ENCODE data around the gene KDM7A. TPM values are rescaled to one million over a fixed set of nuclear protein-coding genes. Genes with fewer than 3 reads are reported as not detected.

Gene KDM7A
- polyA plus RNA-seq, 1 donor from 2014 or later: 8.2 TPM

DNA sequence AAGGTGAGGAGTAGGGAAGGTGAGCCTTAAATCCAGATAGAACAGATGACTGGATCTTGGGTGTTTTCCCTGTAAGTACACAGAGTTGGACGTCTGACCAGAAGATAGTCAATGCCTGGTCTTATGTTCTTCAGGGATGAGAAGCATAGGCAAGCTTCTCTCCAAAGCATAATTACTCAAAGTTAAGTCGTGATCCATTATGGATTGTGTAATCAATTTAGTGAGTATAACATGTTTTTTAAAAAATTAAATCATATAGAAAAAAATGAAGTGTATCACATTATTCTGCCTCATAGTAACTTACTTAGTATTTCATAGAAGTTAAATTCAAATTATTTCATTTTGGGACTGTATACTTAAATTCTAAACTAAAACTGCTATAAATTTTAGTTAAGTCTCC lies 39.7 kb downstream of the KDM7A start:
- TF ChIP-seq MXI1 (conservative IDR thresholded peaks at IDR 0.05; ENCODE audit: poor library complexity, severe bottlenecking): no peak
- TF ChIP-seq POLR2AphosphoS5 (IDR thresholded peaks at IDR 0.05): no peak
- no peak for TF ChIP-seq RAD21 (conservative IDR thresholded peaks at IDR 0.05)
- TF ChIP-seq TAF1 (IDR thresholded peaks at IDR 0.05; ENCODE audit: low read depth): no peak
- no peak for TF ChIP-seq SMC3 (conservative IDR thresholded peaks at IDR 0.05; ENCODE audit: poor library complexity)
- TF ChIP-seq, protein P1, sequence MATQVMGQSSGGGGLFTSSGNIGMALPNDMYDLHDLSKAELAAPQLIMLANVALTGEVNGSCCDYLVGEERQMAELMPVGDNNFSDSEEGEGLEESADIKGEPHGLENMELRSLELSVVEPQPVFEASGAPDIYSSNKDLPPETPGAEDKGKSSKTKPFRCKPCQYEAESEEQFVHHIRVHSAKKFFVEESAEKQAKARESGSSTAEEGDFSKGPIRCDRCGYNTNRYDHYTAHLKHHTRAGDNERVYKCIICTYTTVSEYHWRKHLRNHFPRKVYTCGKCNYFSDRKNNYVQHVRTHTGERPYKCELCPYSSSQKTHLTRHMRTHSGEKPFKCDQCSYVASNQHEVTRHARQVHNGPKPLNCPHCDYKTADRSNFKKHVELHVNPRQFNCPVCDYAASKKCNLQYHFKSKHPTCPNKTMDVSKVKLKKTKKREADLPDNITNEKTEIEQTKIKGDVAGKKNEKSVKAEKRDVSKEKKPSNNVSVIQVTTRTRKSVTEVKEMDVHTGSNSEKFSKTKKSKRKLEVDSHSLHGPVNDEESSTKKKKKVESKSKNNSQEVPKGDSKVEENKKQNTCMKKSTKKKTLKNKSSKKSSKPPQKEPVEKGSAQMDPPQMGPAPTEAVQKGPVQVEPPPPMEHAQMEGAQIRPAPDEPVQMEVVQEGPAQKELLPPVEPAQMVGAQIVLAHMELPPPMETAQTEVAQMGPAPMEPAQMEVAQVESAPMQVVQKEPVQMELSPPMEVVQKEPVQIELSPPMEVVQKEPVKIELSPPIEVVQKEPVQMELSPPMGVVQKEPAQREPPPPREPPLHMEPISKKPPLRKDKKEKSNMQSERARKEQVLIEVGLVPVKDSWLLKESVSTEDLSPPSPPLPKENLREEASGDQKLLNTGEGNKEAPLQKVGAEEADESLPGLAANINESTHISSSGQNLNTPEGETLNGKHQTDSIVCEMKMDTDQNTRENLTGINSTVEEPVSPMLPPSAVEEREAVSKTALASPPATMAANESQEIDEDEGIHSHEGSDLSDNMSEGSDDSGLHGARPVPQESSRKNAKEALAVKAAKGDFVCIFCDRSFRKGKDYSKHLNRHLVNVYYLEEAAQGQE (IDR thresholded peaks at IDR 0.05; ENCODE audit: borderline replicate concordance): no peak
- no peak for TF ChIP-seq EZH2 (IDR thresholded peaks at IDR 0.05; ENCODE audit: borderline replicate concordance, insufficient read depth, low read length, poor library complexity, severe bottlenecking)
- TF ChIP-seq, protein P2, sequence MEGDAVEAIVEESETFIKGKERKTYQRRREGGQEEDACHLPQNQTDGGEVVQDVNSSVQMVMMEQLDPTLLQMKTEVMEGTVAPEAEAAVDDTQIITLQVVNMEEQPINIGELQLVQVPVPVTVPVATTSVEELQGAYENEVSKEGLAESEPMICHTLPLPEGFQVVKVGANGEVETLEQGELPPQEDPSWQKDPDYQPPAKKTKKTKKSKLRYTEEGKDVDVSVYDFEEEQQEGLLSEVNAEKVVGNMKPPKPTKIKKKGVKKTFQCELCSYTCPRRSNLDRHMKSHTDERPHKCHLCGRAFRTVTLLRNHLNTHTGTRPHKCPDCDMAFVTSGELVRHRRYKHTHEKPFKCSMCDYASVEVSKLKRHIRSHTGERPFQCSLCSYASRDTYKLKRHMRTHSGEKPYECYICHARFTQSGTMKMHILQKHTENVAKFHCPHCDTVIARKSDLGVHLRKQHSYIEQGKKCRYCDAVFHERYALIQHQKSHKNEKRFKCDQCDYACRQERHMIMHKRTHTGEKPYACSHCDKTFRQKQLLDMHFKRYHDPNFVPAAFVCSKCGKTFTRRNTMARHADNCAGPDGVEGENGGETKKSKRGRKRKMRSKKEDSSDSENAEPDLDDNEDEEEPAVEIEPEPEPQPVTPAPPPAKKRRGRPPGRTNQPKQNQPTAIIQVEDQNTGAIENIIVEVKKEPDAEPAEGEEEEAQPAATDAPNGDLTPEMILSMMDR (IDR thresholded peaks at IDR 0.05; ENCODE audit: poor library complexity, severe bottlenecking): no peak
- TF ChIP-seq EP300 (conservative IDR thresholded peaks at IDR 0.05; ENCODE audit: poor library complexity, severe bottlenecking): no peak
- no peaks in the 10 kb centered on the region for H4K20me1 ChIP-seq (ENCODE audit: insufficient read depth)

DNA sequence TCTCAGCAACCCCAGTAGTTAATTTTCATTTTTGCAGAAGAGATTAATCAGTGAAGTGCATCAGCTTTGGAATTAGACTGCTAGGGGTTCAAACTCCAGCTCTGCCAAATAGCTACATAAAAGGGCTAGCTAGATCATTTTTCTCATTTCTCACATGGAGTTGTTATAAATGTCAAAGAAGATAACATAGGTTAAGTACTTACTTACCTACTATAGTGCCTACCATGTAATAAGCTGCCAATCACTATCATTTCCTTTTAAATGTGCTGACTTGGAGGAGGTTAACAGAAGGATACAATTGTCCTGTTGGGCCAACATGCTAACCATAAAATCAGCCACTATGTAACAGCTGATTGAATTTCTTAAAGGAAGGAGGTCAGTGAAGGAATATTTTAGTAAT lies 40.7 kb downstream of the KDM7A start:
- peaks cover 7% of the 10 kb centered on the region for H3K79me2 ChIP-seq (replicated peaks; ENCODE audit: insufficient read depth, low read length)
- H3K9ac ChIP-seq (ENCODE audit: low read length): no peak overlapping the region
- H3K36me3 ChIP-seq (ENCODE audit: insufficient read depth, low read length): no peaks in the 10 kb centered on the region
- TF ChIP-seq POLR2AphosphoS5 (IDR thresholded peaks at IDR 0.05): peak; percentile 87
- TF ChIP-seq, protein P2 (IDR thresholded peaks at IDR 0.05; ENCODE audit: poor library complexity, severe bottlenecking): no peak
- TF ChIP-seq EP300 (conservative IDR thresholded peaks at IDR 0.05; ENCODE audit: poor library complexity, severe bottlenecking): peak; percentile 89
- no peaks in the 10 kb centered on the region for H3F3A ChIP-seq (ENCODE audit: insufficient read depth, low read length, poor library complexity, severe bottlenecking)
- H4K20me1 ChIP-seq (ENCODE audit: insufficient read depth): no peaks in the 10 kb centered on the region
- no peak overlapping the region for H3K4me3 ChIP-seq (ENCODE audit: low read length)
- no peak overlapping the region for H3K4me2 ChIP-seq (ENCODE audit: low read length)
- no peak overlapping the region for H2AFZ ChIP-seq (ENCODE audit: low read depth, low read length)
- H3K9me3 ChIP-seq (ENCODE audit: low read length): no peaks in the 10 kb centered on the region
- H3K9me2 ChIP-seq (ENCODE audit: insufficient read depth, low read length): no peaks in the 10 kb centered on the region
- no peaks in the 10 kb centered on the region for H3K27me3 ChIP-seq (ENCODE audit: insufficient read depth, low read depth, low read length)
- H3K27ac ChIP-seq (ENCODE audit: low read length): peak overlapping the region; percentile 15

More for the DNA sequence above, 39.7 kb downstream of the KDM7A start:
- Histone ChIP-seq H3K27ac (ENCODE audit: low read length) (no peak overlapping the region), H3K9me3 (ENCODE audit: low read length) (no peaks in the 10 kb centered on the region), H3K9me2 (ENCODE audit: insufficient read depth, low read length) (no peaks in the 10 kb centered on the region), H3K9ac (ENCODE audit: low read length) (no peak overlapping the region), H3K36me3 (ENCODE audit: insufficient read depth, low read length) (no peaks in the 10 kb centered on the region), H3K27me3 (ENCODE audit: insufficient read depth, low read depth, low read length) (no peaks in the 10 kb centered on the region), H3F3A (ENCODE audit: insufficient read depth, low read length, poor library complexity, severe bottlenecking) (no peaks in the 10 kb centered on the region), H3K4me3 (ENCODE audit: low read length) (no peak overlapping the region), H3K4me2 (ENCODE audit: low read length) (no peak overlapping the region), H3K79me2 (replicated peaks; ENCODE audit: insufficient read depth, low read length) (peaks cover 7% of the 10 kb centered on the region), H2AFZ (ENCODE audit: low read depth, low read length) (no peak overlapping the region)

All from neural cell (in vitro differentiated cells).